DOHH2 (cell line): ENCODE data around the gene SCN2B.

Experiments used
- H3F3A ChIP-seq: fragments of 200-600 bp; sonication (generic), shearing (Covaris generic); 2 replicates; pipeline ENCODE4 v1.6.0; 2016; ENCODE audit warnings: antibody characterized with exemption, mild to moderate bottlenecking; ENCODE audit not compliant: control insufficient read depth, insufficient read depth
- H3K27ac ChIP-seq: fragments of 200-600 bp; sonication (generic); 2 replicates; pipeline ENCODE4 v1.5.1; 2014; ENCODE audit warnings: low read depth, mild to moderate bottlenecking, low read length, moderate library complexity
- H3K27me3 ChIP-seq: fragments of 200-600 bp; sonication (generic); 2 replicates; pipeline ENCODE4 v1.6.1; 2014; ENCODE audit warnings: mild to moderate bottlenecking, low read length, mixed read lengths; ENCODE audit not compliant: control insufficient read depth
- H3K36me3 ChIP-seq: fragments of 200-600 bp; sonication (generic); 2 replicates; pipeline ENCODE4 v1.6.1; 2014; ENCODE audit warnings: mild to moderate bottlenecking, low read length, moderate library complexity, mixed read lengths; ENCODE audit not compliant: control insufficient read depth
- H3K4me1 ChIP-seq: fragments of 200-600 bp; sonication (generic); 2 replicates; pipeline ENCODE4 v1.6.1; 2014; ENCODE audit warnings: mild to moderate bottlenecking, low read length, mixed read lengths; ENCODE audit not compliant: control insufficient read depth
- H3K4me2 ChIP-seq: fragments of 200-600 bp; sonication (generic); 2 replicates; pipeline ENCODE4 v1.6.0; 2014; ENCODE audit warnings: mild to moderate bottlenecking, low read length, moderate library complexity
- H3K4me3 ChIP-seq: fragments of 200-600 bp; sonication (generic); 2 replicates; pipeline ENCODE4 v1.5.1; 2014; ENCODE audit warnings: mild to moderate bottlenecking, low read length, mixed read lengths
- H3K79me2 ChIP-seq: fragments of 200-600 bp; sonication (generic); 2 replicates; pipeline ENCODE4 v1.6.1; 2014; ENCODE audit warnings: mild to moderate bottlenecking, low read length, mixed read lengths; ENCODE audit not compliant: control insufficient read depth
- H3K9me2 ChIP-seq: fragments of 200-600 bp; sonication (generic); replicated peaks from 2 replicates; pipeline ENCODE4 v1.6.1; 2014; ENCODE audit warnings: mild to moderate bottlenecking, low read length, mixed read lengths; ENCODE audit not compliant: control insufficient read depth
- H3K9me3 ChIP-seq: fragments of 200-600 bp; sonication (generic); 2 replicates; pipeline ENCODE4 v1.6.1; 2014; ENCODE audit warnings: antibody characterized with exemption, low read length, mixed read lengths; ENCODE audit not compliant: control insufficient read depth, insufficient read depth
- H4K20me1 ChIP-seq: fragments of 200-600 bp; sonication (generic); 2 replicates; pipeline ENCODE4 v1.6.0; 2014; ENCODE audit warnings: low read depth, mild to moderate bottlenecking, antibody characterized with exemption, low read length, moderate library complexity; ENCODE audit not compliant: control insufficient read depth, insufficient read depth
- EZH2phosphoT487 ChIP-seq: fragments of 200-600 bp; sonication (generic); IDR thresholded peaks from 2 replicates; pipeline ENCODE4 v1.6.1; 2017; ENCODE audit warnings: borderline replicate concordance, mild to moderate bottlenecking, antibody characterized with exemption, low read length, moderate library complexity, mixed read lengths
- TF ChIP-seq, protein P1 (sequence below): fragments of 200-600 bp; sonication (generic); IDR thresholded peaks from one replicate; pipeline ENCODE4 v1.5.1; 2014; ENCODE audit warnings: antibody characterized with exemption, mild to moderate bottlenecking, low read depth, low read length; ENCODE audit not compliant: poor library complexity, severe bottlenecking

SCN2B gene

GRCh38 chr11:118157186-118157895 lies 19.1 kb downstream of the SCN2B start:
- Histone ChIP-seq H3F3A (no peaks in the 10 kb centered on the region), H3K9me3 (no peaks in the 10 kb centered on the region), H3K9me2 (no peaks in the 10 kb centered on the region), H3K79me2 (no peaks in the 10 kb centered on the region), H4K20me1 (no peaks in the 10 kb centered on the region), H3K4me1 (no peaks in the 10 kb centered on the region), H3K27me3 (peaks cover 88% of the 10 kb centered on the region), H3K4me3 (no peak overlapping the region), H3K36me3 (no peaks in the 10 kb centered on the region), H3K4me2 (no peak overlapping the region), H3K27ac (no peak overlapping the region)
- no peak for TF ChIP-seq EZH2phosphoT487
- TF ChIP-seq, protein P1, sequence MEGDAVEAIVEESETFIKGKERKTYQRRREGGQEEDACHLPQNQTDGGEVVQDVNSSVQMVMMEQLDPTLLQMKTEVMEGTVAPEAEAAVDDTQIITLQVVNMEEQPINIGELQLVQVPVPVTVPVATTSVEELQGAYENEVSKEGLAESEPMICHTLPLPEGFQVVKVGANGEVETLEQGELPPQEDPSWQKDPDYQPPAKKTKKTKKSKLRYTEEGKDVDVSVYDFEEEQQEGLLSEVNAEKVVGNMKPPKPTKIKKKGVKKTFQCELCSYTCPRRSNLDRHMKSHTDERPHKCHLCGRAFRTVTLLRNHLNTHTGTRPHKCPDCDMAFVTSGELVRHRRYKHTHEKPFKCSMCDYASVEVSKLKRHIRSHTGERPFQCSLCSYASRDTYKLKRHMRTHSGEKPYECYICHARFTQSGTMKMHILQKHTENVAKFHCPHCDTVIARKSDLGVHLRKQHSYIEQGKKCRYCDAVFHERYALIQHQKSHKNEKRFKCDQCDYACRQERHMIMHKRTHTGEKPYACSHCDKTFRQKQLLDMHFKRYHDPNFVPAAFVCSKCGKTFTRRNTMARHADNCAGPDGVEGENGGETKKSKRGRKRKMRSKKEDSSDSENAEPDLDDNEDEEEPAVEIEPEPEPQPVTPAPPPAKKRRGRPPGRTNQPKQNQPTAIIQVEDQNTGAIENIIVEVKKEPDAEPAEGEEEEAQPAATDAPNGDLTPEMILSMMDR: no peak

DNA sequence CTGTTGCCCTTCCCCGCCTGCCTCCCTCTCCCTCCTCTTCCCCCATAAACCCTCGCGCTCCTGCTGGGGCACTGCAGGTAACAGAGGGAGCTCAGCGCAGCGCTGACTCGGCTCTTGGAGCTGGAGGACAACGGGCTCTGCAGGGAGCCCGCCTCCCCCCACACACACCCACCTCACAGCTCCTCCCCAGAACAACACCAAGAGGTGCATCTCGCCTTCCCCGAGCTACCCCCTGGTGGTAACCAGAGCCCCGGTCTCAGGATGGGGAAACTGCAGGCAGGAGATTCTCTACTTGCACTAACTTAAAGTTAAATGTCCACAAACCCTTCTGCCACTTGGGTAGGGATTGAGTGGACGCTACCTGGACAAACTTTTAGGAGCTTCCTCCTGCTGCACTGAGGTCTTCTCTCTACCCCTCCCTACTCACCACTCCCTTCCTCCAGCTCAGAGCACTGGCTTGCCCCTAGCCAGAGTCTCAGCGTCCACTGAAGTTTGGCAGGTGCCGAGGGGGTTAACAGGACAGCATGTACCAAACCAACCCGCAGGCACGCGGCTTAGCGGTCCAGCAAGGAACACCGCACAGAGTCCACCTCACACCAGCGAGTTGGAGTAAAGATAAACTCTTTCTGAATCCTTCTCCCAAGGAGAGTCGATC lies 19.8 kb downstream of the SCN2B start:
- Histone ChIP-seq H3K27ac (no peak overlapping the region), H4K20me1 (no peaks in the 10 kb centered on the region), H3K36me3 (no peaks in the 10 kb centered on the region), H3K9me3 (no peaks in the 10 kb centered on the region), H3K4me1 (no peaks in the 10 kb centered on the region), H3K4me2 (no peak overlapping the region), H3K4me3 (no peak overlapping the region), H3K79me2 (no peaks in the 10 kb centered on the region), H3F3A (no peaks in the 10 kb centered on the region), H3K9me2 (no peaks in the 10 kb centered on the region), H3K27me3 (peaks cover 88% of the 10 kb centered on the region)
- TF ChIP-seq EZH2phosphoT487: no peak
- TF ChIP-seq, protein P1: no peak

DNA sequence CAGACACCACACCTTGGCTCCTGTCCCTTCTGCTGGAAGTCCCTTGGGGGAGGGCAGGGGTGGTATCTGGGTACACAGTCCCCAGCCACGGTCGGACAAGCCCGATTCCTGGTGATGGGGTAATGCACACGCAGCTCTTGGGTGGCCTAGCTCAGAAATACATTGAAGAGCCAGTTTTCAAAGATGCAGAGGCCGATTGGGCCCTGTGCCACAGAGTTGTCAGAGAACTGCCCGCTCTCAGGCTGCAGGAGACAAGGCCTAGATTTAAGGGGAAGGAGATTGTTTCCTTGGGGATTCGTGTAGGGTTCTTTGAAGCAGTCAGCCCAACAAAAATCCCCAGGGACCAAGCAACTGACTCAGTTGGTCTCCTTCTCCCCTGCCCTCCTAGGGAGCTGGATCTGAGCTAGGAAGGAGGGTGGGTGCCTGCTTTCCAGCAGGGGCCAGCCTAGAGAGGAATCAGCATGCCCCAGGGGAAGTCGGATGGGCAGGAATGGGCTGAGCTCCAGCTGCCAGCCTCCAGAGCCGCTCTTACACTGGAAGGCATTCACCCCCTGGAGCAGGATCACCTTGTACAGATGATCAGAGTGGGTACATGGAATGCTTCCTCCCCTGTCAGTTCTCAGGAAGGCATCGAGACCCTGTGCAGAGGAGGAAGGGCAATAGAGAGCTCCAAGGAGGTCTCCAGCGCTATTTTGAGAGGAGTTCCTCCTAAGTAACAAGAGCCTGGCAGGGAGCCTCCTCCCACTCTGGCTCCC lies 20.5 kb downstream of the SCN2B start:
- Histone ChIP-seq H3K27me3 (peaks cover 87% of the 10 kb centered on the region), H3K4me2 (no peak overlapping the region)

More for the DNA sequence above, 20.5 kb downstream of the SCN2B start:
- Histone ChIP-seq H4K20me1 (no peaks in the 10 kb centered on the region), H3K4me3 (no peak overlapping the region), H3K79me2 (no peaks in the 10 kb centered on the region), H3F3A (no peaks in the 10 kb centered on the region), H3K9me2 (no peaks in the 10 kb centered on the region), H3K27ac (no peak overlapping the region), H3K36me3 (no peaks in the 10 kb centered on the region), H3K4me1 (no peaks in the 10 kb centered on the region), H3K9me3 (no peaks in the 10 kb centered on the region)
- no peak for TF ChIP-seq EZH2phosphoT487
- TF ChIP-seq, protein P1: no peak
